Hematopoietic multipotent progenitor cell treated with erythropoietin and hydrocortisone succinate and interleukin-3 and kit ligand, for 6 days (in vitro differentiated cells): ENCODE measurements around the gene ZNF275.
"Not testable (repeated sequence)": the region's sequence is repeated elsewhere in the genome, so short reads cannot be mapped to it uniquely, and the experiment has no call there.

Experiments used
- DNase-seq: peaks from one replicate; pipeline ENCODE4 v3.0.0-alpha.2; 2015

Gene ZNF275

DNA sequence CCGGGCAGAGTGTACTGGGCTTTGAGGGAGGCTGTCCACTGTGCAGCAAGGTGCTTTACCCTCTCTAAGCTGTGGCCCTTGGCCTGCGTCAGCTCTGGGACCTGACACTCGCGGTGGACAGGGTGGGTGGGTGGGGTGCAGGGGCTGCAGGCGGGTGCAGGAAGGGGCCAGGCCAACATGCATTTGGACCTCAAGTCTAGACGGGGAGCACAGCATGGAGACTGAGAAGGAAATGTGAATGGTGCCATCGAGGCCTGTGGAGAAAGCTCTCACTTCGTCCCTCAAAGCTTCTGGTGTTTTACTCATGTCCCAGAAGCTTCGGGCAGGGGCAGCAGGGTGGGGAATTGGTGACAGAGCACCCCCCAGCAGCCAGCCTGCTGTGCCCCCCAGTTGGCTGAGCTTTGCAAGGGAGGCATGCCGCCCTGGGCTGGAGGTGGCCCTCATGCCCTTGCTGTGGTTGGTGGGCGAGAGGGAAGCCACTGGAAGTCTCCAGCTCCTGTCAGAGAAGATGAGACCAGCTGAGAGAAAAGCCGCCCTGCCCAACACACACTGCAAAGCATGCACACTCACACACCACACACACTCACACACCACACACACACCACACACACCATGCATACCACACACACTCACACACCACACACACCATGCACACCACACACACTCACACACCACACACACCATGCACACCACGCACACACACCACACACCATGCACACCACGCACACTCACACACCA lies 54.9 kb downstream of the ZNF275 start:
- DNase-seq: no peak

DNA sequence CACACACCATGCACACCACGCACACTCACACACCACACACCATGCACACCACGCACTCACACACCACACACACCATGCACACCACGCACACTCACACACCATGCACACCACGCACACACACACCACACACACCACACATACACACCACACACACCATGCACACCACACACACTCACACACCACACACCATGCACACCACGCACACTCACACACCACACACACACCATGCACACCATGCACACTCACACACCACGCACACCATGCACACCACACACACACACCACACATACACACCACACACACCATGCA lies 55.5 kb downstream of the ZNF275 start:
- not testable (repeated sequence) for DNase-seq

DNA sequence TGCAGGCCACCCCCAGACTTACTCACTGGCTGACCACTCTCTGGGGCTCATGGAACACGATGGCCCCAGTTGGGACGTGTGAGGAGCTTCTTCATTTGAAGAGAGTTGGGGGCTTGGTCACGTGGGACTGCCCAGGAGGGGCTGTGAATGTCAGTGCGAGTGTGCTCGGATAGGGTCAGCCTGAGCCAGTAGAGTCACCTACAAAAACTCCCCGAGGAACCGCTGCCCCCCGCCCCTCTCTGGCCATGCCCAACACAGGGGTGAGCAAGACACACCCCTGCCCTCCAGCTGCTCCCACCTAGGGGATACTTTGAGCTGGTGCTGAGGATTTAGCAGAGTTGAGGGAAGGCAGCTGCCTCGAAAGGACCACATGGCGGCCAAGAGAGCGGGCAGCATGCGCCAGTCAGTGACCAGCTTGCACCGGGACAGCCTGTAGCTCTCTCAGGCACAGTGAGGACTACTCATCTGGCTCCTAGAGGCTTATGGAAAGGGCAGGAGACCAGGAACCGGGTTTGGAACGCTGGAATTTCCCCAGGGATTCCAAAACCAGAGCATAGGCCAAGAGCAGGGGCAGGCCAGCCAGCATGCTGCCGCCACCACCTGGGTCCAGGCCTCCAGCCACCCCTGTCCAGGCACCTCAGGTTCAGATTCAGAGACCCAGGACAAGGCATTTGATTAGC lies 58.8 kb downstream of the ZNF275 start:
- DNase-seq: no peak

DNA sequence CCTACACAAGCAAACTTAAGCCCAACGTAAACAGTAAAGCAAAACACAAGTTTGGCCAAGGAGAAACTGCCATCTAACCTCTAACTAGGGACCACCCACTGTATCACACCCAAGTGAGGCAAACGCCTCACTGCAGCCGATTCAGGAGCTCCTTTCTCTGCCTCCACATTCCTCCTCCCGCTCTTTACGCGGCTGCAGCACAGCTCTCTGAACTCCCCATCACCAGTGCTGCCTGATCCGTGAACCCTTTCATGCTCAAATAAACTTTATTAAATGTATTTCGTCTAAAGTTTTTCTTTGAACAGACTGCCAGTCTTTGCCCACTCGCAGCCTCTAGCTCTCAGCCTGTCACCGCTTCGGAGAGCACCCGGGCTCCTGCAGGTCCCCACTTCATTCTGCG lies 60.7 kb downstream of the ZNF275 start:
- DNase-seq: no peak

DNA sequence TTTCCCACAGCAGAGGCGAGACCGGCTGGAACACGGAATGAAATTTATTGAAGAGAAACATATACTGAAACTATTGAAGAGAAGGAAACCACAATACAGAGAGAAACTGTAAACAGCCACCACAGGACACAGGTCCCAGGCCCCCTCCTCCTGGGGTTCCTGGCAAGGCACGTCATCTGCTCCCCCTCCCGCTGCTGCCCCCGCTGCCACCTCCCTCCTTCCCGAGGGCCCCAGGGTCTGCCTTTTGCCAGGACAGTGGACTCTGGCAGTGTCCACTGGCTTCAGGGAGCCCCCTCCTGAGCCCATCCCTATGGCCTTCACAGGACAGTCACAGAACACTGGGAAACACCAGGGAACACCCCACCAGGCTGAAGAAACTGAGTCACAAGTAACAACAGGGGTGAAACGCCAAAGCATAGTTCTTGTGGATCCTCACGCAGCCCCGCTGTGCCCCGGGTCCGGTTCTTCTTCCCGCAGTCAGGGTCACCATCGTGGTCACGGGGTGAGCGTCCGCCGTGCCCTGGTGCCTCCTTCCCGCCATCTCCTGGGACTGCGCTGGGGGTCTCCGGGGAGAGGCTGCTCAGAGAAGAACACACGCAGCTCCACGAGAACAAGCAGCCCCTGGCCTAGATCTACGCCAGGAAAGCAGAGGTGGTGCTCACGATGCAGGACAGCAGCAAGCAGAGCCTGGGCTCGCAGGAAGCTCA lies 61.8 kb downstream of the ZNF275 start:
- DNase-seq: no peak

DNA sequence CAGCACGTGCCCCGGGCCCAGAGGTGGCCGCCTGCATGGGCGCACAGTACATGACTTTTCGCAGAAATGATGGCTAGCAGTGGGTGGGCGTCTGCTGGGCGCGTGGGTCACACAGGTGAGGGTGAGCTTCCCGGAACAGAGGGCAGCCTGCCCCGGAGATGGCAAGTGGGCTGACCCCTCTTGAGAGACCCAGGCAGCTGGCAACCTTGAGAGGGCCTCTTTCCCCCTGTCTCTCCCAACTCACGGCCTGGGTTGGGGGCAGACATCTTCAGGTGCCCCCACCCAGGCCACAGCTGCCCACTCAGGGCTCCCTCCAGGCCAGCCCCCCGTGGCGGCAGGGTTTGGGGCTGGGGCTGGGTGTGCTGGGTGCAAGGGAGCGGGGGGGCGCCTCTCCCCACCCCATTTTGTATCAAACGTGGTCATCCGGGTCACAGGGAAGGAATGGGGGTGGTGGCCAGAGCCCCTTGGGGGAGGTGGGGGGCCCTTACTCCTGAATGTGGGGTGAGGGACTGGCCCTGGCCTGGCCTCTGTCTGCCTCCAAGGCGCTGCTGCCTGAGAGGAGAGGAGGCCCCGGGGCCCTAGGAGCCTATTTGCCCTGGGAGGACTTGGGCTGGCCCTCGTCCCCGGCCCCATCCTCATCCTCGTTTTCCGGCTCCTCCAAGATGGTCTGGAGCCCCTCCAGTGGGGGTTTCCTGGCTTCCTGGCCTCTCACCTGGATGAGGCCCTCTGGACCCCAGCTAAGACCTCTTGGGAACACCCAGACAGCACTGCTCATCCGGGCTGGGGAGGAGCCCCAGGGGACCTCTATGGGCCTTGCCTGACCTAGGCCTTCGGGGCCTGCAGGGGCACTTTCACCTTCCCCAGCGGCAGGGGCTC lies 62.6 kb downstream of the ZNF275 start:
- no peak for DNase-seq

DNA sequence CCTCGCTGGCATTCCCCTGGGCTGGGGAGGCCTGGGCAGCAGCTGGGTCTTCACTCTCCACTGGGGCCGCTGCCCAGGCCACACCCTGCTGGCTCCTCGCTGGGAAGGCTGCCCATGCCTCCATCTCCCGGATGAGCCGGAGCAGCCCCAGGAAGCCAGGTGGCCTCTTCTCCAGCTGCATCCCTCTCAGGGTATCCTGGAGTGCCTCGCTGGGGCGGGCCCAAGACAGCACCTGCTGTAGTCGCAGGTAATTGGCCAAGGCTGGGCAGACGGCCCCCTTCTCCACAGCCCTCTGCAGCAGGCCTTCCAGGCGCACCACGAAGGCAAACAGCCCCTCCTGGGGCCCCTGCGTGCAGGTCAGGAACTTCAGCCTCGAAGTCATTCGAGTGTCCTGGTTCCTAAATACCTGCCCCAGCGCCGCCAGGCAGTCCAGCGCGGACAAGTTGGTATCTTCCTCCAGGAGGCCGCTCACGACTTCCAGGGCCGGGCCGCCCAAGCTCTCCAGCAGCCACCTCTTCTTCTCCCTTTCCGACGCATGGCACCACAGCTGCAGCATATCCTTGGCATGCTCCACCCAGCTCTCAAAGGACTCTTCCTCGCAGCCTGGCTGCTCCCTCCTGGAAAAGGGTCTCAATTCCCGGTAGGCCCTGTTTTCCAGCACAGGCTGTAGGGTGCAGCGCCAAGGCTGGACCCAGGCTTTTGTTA lies 63.5 kb downstream of the ZNF275 start:
- DNase-seq: no peak

DNA sequence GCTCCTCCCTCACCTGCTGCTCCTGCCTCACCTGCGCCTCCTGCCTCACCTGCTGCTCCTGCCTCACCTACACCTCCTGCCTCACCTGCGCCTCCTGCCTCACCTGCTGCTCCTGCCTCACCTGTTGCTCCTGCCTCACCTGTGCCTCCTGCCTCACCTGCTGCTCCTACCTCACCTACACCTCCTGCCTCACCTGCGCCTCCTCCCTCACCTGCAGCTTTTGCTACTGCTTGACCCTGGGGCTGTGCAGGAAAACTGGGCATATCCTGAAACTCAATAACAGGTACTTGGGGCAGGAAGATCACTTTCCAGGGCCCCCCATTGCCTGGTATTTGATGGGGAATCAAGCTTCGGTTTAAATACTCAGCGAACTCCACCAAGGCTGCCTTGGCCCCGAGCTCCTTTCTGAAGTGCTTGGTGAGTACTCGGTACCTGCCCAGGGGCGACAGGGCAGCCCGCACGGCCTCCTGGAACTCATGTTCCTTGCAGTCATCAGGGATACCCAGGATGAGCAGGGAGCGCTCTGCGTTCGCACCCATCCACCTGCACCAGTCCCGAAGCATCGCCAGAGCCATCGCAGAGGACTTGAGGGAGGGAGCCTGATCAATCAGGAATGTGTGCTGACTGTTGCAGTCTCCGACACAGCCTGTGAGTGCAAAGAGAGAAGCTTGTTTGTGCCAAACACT lies 64.5 kb downstream of the ZNF275 start:
- DNase-seq: no peak

DNA sequence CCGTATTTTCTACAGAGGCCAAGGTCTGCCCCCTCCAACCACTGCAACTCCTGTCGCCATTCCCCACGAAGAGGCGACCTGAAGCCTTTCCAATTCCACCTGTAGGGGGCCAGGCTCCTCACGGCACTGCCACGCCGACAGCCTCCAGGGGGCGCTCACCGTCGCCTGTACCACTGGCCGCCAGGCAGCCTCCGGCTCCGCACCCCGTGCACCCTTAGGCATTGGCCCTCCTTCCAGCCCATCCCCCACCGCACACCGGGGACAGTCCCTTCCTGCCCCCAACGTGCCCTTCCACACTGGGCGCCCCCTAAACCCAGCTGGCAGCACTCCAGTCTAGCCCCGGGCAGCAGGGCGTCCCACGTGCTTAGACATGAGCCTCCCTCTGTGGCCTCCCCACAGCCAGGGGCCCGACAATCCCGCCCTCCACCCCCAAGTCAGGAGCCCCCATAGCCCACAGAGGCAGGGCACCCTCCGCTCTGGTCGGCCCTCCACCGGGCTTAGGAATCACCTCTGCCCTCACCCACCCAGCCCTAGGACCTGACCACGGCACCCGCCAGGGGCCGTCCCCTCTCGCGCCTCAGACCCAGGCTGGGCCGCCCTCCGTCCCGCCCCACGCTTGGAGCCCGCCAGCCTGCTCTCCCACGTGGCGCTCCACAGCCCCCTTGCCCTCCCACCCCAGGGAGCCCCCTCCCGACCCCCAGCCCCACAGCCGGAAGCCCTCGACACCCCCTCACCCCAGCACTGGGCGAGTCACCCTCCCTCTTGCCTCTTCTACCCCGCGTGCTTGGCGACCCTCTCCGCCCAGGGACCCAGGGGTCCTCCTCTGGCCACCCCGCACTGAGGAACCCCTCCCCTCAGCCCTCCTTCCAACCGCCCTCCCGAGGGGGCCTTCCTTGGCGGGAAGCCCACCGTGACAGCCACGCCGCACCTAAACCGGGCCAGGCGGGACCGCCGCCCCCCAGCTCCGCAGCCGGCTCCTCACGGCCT lies 66.5 kb downstream of the ZNF275 start:
- peak; percentile 67 for DNase-seq

DNA sequence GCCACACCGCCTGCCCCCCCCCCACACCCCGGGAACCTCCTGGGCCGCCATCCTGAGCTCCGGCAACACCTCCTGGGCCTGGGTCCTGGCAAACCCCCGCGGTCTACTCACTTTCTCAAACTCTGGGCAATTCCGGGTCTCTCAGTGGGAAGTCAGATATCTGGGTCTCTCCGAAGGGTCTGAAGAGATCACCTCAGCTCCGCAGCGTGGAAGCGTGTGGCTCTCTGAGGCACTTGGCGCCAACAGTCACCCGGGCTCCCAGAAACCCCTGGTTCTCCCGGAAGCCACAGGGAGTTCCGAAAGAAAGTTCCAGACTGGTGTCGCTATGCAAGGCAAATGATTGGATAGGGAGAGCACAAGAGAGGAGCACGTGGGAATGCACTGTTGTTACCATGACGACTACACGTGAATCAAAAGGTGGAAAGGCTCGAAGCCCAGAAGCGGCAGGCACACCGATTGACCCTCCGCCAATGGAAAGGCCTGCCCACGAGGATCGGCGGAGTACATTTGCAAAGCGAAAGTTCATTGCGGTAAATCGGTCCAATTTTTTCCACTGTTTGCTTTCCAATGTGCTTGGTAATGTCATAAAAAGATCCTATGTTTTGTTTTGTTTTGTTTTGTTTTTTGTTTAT lies 67.3 kb downstream of the ZNF275 start, which contains the start of gene PNMA6E:
Gene PNMA6E (minus strand): TSS at position 218 of the 632 bp plus-strand sequence. CDS start 2,501 bp downstream, outside the sequence.
- no peak for DNase-seq
